BE2C (cell line): ENCODE data around the gene MARS1.

Experiments
- DNase-seq: peaks from one replicate; pipeline ENCODE4 v3.0.0-alpha.2; 2020
- H3K27me3 ChIP-seq: fragments of 250-450 bp; sonication (Bioruptor Pico); 2 replicates; pipeline ENCODE4 v1.5.1; 2020; ENCODE audit warnings: mild to moderate bottlenecking
- H3K36me3 ChIP-seq: fragments of 250-450 bp; sonication (Bioruptor Pico); 2 replicates; pipeline ENCODE4 v1.5.1; 2020; ENCODE audit warnings: mild to moderate bottlenecking
- H3K4me1 ChIP-seq: fragments of 250-450 bp; sonication (Bioruptor Pico); 2 replicates; pipeline ENCODE4 v1.5.1; 2020
- H3K4me3 ChIP-seq: 2 replicates; pipeline ENCODE4 v1.5.1; 2011; ENCODE audit warnings: low read depth, low read length
- H3K9me3 ChIP-seq: fragments of 250-450 bp; sonication (Bioruptor Pico); 2 replicates; pipeline ENCODE4 v1.5.1; 2020
- CTCF ChIP-seq: IDR thresholded peaks from 2 replicates; pipeline ENCODE4 v1.5.1; 2012; ENCODE audit warnings: mild to moderate bottlenecking, low read depth, low read length

Gene MARS1

GRCh38 chr12:57461276-57461916 is 26.5 kb upstream of the MARS1 start:
- Histone ChIP-seq H3K4me3 (peak overlapping the region; percentile 65), H3K4me1 (peaks cover 3% of the 10 kb centered on the region), H3K36me3 (no peaks in the 10 kb centered on the region), H3K9me3 (no peaks in the 10 kb centered on the region), H3K27me3 (peaks cover 35% of the 10 kb centered on the region)
- no peak for TF ChIP-seq CTCF
- peak; percentile 69 for DNase-seq

- TF ChIP-seq CTCF, result no peak
- DNase-seq, result no peak
- H3K36me3 ChIP-seq, result no peaks in the 10 kb centered on the region
- H3K27me3 ChIP-seq, result peaks cover 40% of the 10 kb centered on the region
- no peaks in the 10 kb centered on the region for H3K9me3 ChIP-seq
- H3K4me1 ChIP-seq, result peaks cover 3% of the 10 kb centered on the region
- H3K4me3 ChIP-seq, result peak overlapping the region; percentile 65
Measured at GRCh38 chr12:57461917-57462250, 26.0 kb upstream of the MARS1 start.

- peaks cover 3% of the 10 kb centered on the region for H3K4me1 ChIP-seq
- peak; percentile 97 for TF ChIP-seq CTCF
- H3K36me3 ChIP-seq, result no peaks in the 10 kb centered on the region
- DNase-seq, result peak; percentile 88
- peaks cover 45% of the 10 kb centered on the region for H3K27me3 ChIP-seq
- peak overlapping the region; percentile 65 for H3K4me3 ChIP-seq
- H3K9me3 ChIP-seq, result no peaks in the 10 kb centered on the region
Measured at GRCh38 chr12:57462251-57462911, 25.5 kb upstream of the MARS1 start.

GRCh38 chr12:57462912-57463253 is 25.0 kb upstream of the MARS1 start:
- peaks cover 50% of the 10 kb centered on the region for H3K27me3 ChIP-seq
- H3K4me1 ChIP-seq, result peaks cover 3% of the 10 kb centered on the region
- no peaks in the 10 kb centered on the region for H3K36me3 ChIP-seq
- no peak for TF ChIP-seq CTCF
- H3K4me3 ChIP-seq, result peak overlapping the region; percentile 65; the same call in 1 of the 2 replicates
- DNase-seq, result no peak
- no peaks in the 10 kb centered on the region for H3K9me3 ChIP-seq

GRCh38 chr12:57464569-57464968 is 23.3 kb upstream of the MARS1 start:
- H3K27me3 ChIP-seq, result peaks cover 67% of the 10 kb centered on the region
- no peak for TF ChIP-seq CTCF
- no peaks in the 10 kb centered on the region for H3K36me3 ChIP-seq
- H3K9me3 ChIP-seq, result no peaks in the 10 kb centered on the region
- no peak overlapping the region for H3K4me3 ChIP-seq
- no peak for DNase-seq
- peaks cover 3% of the 10 kb centered on the region; the same call in 1 of the 2 replicates for H3K4me1 ChIP-seq

- Histone ChIP-seq H3K9me3 (no peaks in the 10 kb centered on the region), H3K27me3 (peaks cover 73% of the 10 kb centered on the region)
Measured at GRCh38 chr12:57465030-57465746, 22.7 kb upstream of the MARS1 start.

More at GRCh38 chr12:57465030-57465746, 22.7 kb upstream of the MARS1 start:
- Histone ChIP-seq H3K4me3 (no peak overlapping the region), H3K36me3 (no peaks in the 10 kb centered on the region), H3K4me1 (peaks cover 3% of the 10 kb centered on the region; the same call in 1 of the 2 replicates)
- DNase-seq, result no peak
- TF ChIP-seq CTCF, result no peak
